AG04450 (cell line): Measurements from ENCODE around the gene FXYD5. TPM values are rescaled to one million over a fixed set of nuclear protein-coding genes. Genes with fewer than 3 reads are reported as not detected.

Experiments used
- CTCF ChIA-PET: fragments of 300-600, 350-600 bp; formaldehyde crosslinking; extraction: SDS; loops from one replicate; lab custom pipeline; 2022; ENCODE audit warnings: antibody characterized with exemption, inconsistent platforms; lab: Charles Lee
- POLR2A ChIA-PET: fragments of 350-600 bp; formaldehyde crosslinking; extraction: SDS; loops from one replicate; lab custom pipeline; 2021; ENCODE audit warnings: antibody characterized with exemption, inconsistent platforms; lab: Yijun Ruan, JAX
- DNase-seq: peaks from one replicate; pipeline ENCODE4 v3.0.0-alpha.2; 2011; ENCODE audit warnings: low read depth, low spot score
- H3K27ac ChIP-seq: one replicate; pipeline ENCODE4 v1.5.1; 2012; ENCODE audit warnings: low read depth, low read length, control low read depth
- H3K27me3 ChIP-seq: one replicate; pipeline ENCODE4 v1.6.0; 2012; ENCODE audit warnings: low read length; ENCODE audit not compliant: control insufficient read depth, insufficient read depth
- H3K4me3 ChIP-seq: 2 replicates; pipeline ENCODE4 v1.5.1; 2011; ENCODE audit warnings: mild to moderate bottlenecking, low read depth, low read length, control low read depth
- H3K9me3 ChIP-seq: 2 replicates; pipeline ENCODE4 v1.5.1; 2012; ENCODE audit warnings: low read length; ENCODE audit not compliant: control insufficient read depth, insufficient read depth
- polyA plus RNA-seq: library from polyadenylated mRNA; depleted of rRNA; stranded (reverse); fragments of >200 nt; gene quantifications from 2 replicates; pipeline ENCODE4 v1.2.3, GENCODE V29; 2011
- TF ChIP-seq, protein P1 (sequence below): IDR thresholded peaks from 2 replicates; pipeline ENCODE4 v1.5.1; 2011; ENCODE audit warnings: low read depth, low read length, control low read depth, inconsistent platforms

Gene FXYD5
- polyA plus RNA-seq, 1 experiment = 80.3 TPM

GRCh38 chr19:35123573-35123972 is 31.0 kb upstream of the FXYD5 start:
- CTCF ChIA-PET = interaction anchor here (0.6 to 6.3 kb wide), 5 partner anchors 9 to 46 kb away, joined by 3 to 44 read pairs (median 8); partner anchors contain the start of gene LGI4
- POLR2A ChIA-PET = no interaction called here
- no peak for DNase-seq
- Histone ChIP-seq H3K27ac (no peak overlapping the region), H3K4me3 (no peak overlapping the region), H3K9me3 (no peaks in the 10 kb centered on the region; the same call in 1 of the 2 replicates), H3K27me3 (peaks cover 11% of the 10 kb centered on the region)
- TF ChIP-seq, protein P1, sequence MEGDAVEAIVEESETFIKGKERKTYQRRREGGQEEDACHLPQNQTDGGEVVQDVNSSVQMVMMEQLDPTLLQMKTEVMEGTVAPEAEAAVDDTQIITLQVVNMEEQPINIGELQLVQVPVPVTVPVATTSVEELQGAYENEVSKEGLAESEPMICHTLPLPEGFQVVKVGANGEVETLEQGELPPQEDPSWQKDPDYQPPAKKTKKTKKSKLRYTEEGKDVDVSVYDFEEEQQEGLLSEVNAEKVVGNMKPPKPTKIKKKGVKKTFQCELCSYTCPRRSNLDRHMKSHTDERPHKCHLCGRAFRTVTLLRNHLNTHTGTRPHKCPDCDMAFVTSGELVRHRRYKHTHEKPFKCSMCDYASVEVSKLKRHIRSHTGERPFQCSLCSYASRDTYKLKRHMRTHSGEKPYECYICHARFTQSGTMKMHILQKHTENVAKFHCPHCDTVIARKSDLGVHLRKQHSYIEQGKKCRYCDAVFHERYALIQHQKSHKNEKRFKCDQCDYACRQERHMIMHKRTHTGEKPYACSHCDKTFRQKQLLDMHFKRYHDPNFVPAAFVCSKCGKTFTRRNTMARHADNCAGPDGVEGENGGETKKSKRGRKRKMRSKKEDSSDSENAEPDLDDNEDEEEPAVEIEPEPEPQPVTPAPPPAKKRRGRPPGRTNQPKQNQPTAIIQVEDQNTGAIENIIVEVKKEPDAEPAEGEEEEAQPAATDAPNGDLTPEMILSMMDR = no peak

GRCh38 chr19:35124098-35125060 is 30.2 kb upstream of the FXYD5 start:
- H3K9me3 ChIP-seq = no peaks in the 10 kb centered on the region; the same call in 1 of the 2 replicates
- H3K27ac ChIP-seq = no peak overlapping the region
- POLR2A ChIA-PET = no interaction called here
- TF ChIP-seq, protein P1 = no peak
- peaks cover 13% of the 10 kb centered on the region for H3K27me3 ChIP-seq
- CTCF ChIA-PET = interaction anchor here (0.6 to 6.3 kb wide), 10 partner anchors 9 to 80 kb away, joined by 3 to 44 read pairs (median 4); partner anchors contain the start of genes FXYD3 and LGI4
- DNase-seq = peak; percentile 81
- H3K4me3 ChIP-seq = peak overlapping the region; percentile 81

DNA sequence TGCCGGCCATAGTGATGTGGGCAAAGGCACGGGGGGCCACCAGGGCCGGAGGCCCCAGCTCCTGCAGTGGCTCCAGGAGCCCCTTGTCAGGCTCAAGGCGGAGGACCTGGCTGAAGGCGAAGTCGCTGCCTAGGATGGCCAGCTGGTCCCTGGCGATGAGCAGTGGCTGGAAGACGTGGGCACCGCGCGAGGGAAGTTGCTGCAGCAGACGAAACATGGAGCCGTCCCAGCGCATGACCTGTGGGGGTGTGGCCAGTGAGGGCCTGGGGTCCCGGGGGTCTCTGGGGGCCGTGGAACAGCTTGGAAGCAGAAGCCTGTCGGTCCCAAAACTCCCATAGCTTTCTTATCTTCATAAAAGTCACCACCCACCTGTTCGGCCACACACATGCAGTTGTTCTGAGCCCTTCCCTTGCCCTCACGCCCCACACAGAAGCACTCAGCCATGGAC is 29.2 kb upstream of the FXYD5 start:
- ChIA-PET CTCF (interaction anchor here (0.9 to 6.3 kb wide), 8 partner anchors 9 to 81 kb away, joined by 3 to 44 read pairs (median 4); partner anchors contain the start of genes FXYD3 and LGI4), POLR2A (no interaction called here)
- Histone ChIP-seq H3K27ac (no peak overlapping the region), H3K9me3 (no peaks in the 10 kb centered on the region; the same call in 1 of the 2 replicates), H3K4me3 (no peak overlapping the region), H3K27me3 (peaks cover 16% of the 10 kb centered on the region)
- TF ChIP-seq, protein P1 = no peak
- DNase-seq = no peak

- POLR2A ChIA-PET = no interaction called here
- no peak for DNase-seq
- H3K4me3 ChIP-seq = no peak overlapping the region
- H3K9me3 ChIP-seq = no peaks in the 10 kb centered on the region; the same call in 1 of the 2 replicates
- TF ChIP-seq, protein P1 = no peak
- CTCF ChIA-PET = interaction anchor here (1.2 to 6.3 kb wide), 4 partner anchors 10 to 59 kb away, joined by 3 to 44 read pairs (median 5); partner anchors contain the start of genes FXYD3 and LGI4
- no peak overlapping the region for H3K27ac ChIP-seq
- H3K27me3 ChIP-seq = peaks cover 23% of the 10 kb centered on the region
These were observed 28.5 kb upstream of the FXYD5 start for GRCh38 chr19:35125749-35126623.
